OCI-LY3 (cell line): ENCODE results near the gene SNX1.

ENCODE experiments used
- CTCF ChIP-seq: fragments of 200-600, 300-600 bp; sonication (generic); IDR thresholded peaks from 2 replicates; pipeline ENCODE4 v1.5.1; 2014; ENCODE audit warnings: antibody characterized with exemption, low read length, low read depth
- EZH2phosphoT487 ChIP-seq: fragments of 200-600 bp; shearing (Covaris generic); IDR thresholded peaks from 2 replicates; pipeline ENCODE4 v1.6.1; 2018; ENCODE audit warnings: antibody characterized with exemption, mixed run types, low read depth

- peak; percentile 50 for TF ChIP-seq CTCF
- no peak for TF ChIP-seq EZH2phosphoT487
Observed at GRCh38 chr15:64162869-64163658, 67.3 kb downstream of the SNX1 start, which contains the start of gene PPIB.
